DND-41 (cell line): ENCODE data around the gene CYP11A1.

ENCODE experiments used
- ATAC-seq: fragments of 200-7000 bp; cut with Tn5 transposase; 3 replicates; pipeline ENCODE4 v1.9.1; 2021; ENCODE audit warnings: low read depth; ENCODE audit not compliant: insufficient read depth
- DNase-seq: peaks from one replicate; pipeline ENCODE4 v3.0.0-alpha.2; 2020
- H2AFZ ChIP-seq: 2 replicates; pipeline ENCODE4 v1.6.0; 2012; ENCODE audit warnings: low read depth, low read length
- H3K27ac ChIP-seq: 2 replicates; pipeline ENCODE4 v1.5.1; 2012; ENCODE audit warnings: low read length, inconsistent platforms
- H3K27me3 ChIP-seq: fragments of 200-600 bp; sonication (generic); 2 replicates; pipeline ENCODE4 v1.6.0; 2012; ENCODE audit warnings: low read length, mild to moderate bottlenecking, inconsistent platforms; ENCODE audit not compliant: insufficient read depth, poor library complexity
- H3K36me3 ChIP-seq: 2 replicates; pipeline ENCODE4 v1.5.1; 2012; ENCODE audit warnings: low read length, inconsistent platforms; ENCODE audit not compliant: insufficient read depth
- H3K4me1 ChIP-seq: 2 replicates; pipeline ENCODE4 v1.5.1; 2012; ENCODE audit warnings: mild to moderate bottlenecking, low read length; ENCODE audit not compliant: insufficient read depth
- H3K4me2 ChIP-seq: 2 replicates; pipeline ENCODE4 v1.6.0; 2012; ENCODE audit warnings: mild to moderate bottlenecking, moderate library complexity, low read length, inconsistent platforms; ENCODE audit not compliant: insufficient read depth
- H3K4me3 ChIP-seq, 2 experiments: fragments of 200-600 bp in 1 of 2; shearing (Covaris generic) in 1 of 2; 2 replicates each; pipeline ENCODE4 v1.5.1; 2012 to 2016; ENCODE audit warnings: inconsistent platforms in 2 of 2, low read length in 2 of 2, mild to moderate bottlenecking in 2 of 2, low read depth in 1 of 2, moderate library complexity in 1 of 2
- H3K79me2 ChIP-seq: 2 replicates; pipeline ENCODE4 v1.6.0; 2012; ENCODE audit warnings: low read length, inconsistent platforms; ENCODE audit not compliant: insufficient read depth
- H3K9ac ChIP-seq: 2 replicates; pipeline ENCODE4 v1.6.0; 2012; ENCODE audit warnings: low read depth, mild to moderate bottlenecking, inconsistent platforms, low read length, moderate library complexity
- H3K9me3 ChIP-seq: 2 replicates; pipeline ENCODE4 v1.5.1; 2012; ENCODE audit warnings: low read length, moderate library complexity, mild to moderate bottlenecking, inconsistent platforms; ENCODE audit not compliant: insufficient read depth, severe bottlenecking
- H4K20me1 ChIP-seq: 2 replicates; pipeline ENCODE4 v1.6.0; 2012; ENCODE audit warnings: low read length; ENCODE audit not compliant: insufficient read depth
- EZH2 ChIP-seq: IDR thresholded peaks from 3 replicates; pipeline ENCODE4 v1.6.1; 2012; ENCODE audit warnings: borderline replicate concordance, low read depth, mild to moderate bottlenecking, moderate library complexity, low read length, inconsistent platforms; ENCODE audit not compliant: severe bottlenecking
- TF ChIP-seq, protein P1 (sequence below): IDR thresholded peaks from 2 replicates; pipeline ENCODE4 v1.5.1; 2012; ENCODE audit warnings: borderline replicate concordance, low read length, moderate library complexity, mild to moderate bottlenecking; ENCODE audit not compliant: poor library complexity, severe bottlenecking; ENCODE audit errors: extremely low read depth

The CYP11A1 gene

DNA sequence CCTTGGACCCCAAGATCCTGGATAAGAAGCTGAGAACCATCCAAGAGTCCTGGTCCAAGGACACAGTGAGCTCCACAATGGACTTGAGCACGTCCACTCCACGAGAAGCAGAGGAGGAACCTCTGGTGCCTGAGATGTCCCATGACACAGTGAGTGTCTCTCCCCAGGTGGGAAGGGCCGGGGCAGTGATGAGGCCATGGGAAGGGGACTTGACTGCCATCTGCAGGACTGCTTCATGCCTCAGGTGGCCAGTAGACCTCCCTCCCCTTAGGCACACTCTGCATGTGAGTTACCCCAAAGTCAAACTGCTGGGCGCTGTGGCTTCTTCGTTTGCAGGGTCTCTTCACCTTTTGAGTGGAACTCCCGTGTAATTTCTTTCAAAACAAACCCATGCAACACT lies 71.6 kb downstream of the CYP11A1 start:
- Histone ChIP-seq H3K36me3 (no peaks in the 10 kb centered on the region), H3K27me3 (no peaks in the 10 kb centered on the region), H3K27ac (no peak overlapping the region), H2AFZ (no peak overlapping the region), H3K9me3 (no peaks in the 10 kb centered on the region), H4K20me1 (peaks cover 7% of the 10 kb centered on the region), H3K4me3 (no peak overlapping the region), H3K79me2 (no peaks in the 10 kb centered on the region), H3K9ac (no peak overlapping the region), H3K4me2 (no peak overlapping the region), H3K4me1 (no peaks in the 10 kb centered on the region)
- TF ChIP-seq, protein P1, sequence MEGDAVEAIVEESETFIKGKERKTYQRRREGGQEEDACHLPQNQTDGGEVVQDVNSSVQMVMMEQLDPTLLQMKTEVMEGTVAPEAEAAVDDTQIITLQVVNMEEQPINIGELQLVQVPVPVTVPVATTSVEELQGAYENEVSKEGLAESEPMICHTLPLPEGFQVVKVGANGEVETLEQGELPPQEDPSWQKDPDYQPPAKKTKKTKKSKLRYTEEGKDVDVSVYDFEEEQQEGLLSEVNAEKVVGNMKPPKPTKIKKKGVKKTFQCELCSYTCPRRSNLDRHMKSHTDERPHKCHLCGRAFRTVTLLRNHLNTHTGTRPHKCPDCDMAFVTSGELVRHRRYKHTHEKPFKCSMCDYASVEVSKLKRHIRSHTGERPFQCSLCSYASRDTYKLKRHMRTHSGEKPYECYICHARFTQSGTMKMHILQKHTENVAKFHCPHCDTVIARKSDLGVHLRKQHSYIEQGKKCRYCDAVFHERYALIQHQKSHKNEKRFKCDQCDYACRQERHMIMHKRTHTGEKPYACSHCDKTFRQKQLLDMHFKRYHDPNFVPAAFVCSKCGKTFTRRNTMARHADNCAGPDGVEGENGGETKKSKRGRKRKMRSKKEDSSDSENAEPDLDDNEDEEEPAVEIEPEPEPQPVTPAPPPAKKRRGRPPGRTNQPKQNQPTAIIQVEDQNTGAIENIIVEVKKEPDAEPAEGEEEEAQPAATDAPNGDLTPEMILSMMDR: no peak
- no peak for TF ChIP-seq EZH2
- DNase-seq (no peak), ATAC-seq (no peak)

- H3K9me3 ChIP-seq: no peaks in the 10 kb centered on the region
- peaks cover 7% of the 10 kb centered on the region for H4K20me1 ChIP-seq
- no peak for TF ChIP-seq EZH2
- TF ChIP-seq, protein P1: no peak
- DNase-seq (no peak), ATAC-seq (no peak)
- H2AFZ ChIP-seq: no peak overlapping the region
- H3K36me3 ChIP-seq: no peaks in the 10 kb centered on the region
- H3K4me1 ChIP-seq: no peaks in the 10 kb centered on the region
- no peak overlapping the region for H3K9ac ChIP-seq
- H3K4me2 ChIP-seq: no peak overlapping the region
- no peaks in the 10 kb centered on the region for H3K79me2 ChIP-seq
- H3K27me3 ChIP-seq: no peaks in the 10 kb centered on the region
- H3K4me3 ChIP-seq: no peak overlapping the region
- H3K27ac ChIP-seq: no peak overlapping the region
Measured at GRCh38 chr15:74294010-74294409, 73.4 kb downstream of the CYP11A1 start.

DNA sequence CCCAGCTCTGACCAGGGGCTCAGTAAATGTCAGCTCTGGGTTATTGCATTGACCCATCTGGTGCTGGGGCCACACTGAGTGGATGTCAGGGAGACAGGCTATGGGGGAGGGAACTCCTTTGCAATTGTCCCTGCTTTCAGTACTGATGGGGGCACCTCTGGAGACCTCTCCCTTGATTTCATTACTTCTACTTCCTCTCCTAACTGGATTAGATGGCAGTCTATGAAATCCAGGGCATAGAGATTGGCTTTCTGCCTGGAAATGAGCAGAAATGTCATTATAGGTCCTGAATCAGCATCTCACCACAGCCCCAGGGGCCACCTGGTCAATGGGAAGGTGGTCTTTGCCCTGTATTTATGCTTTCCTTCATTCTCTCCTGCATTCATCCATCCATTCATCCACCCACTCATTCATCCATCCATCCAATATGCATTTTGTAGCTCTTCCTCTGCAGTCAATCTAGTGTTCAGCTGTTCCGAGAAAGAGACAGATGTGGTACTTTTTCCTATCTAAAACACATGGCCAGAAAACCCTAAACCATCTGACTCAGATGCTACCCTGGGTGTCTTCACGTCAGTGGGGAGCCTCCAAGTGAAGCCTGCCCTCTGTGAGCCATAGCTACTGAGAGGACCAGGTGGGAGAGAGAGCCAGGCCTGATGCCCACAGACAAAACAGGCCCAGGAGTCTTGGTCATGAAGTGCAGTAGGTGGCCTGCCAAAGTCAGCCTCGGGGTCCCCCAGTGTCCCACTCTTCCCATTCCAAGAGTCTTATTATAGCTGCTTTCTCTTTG lies 74.2 kb downstream of the CYP11A1 start:
- TF ChIP-seq, protein P1: no peak
- no peak for TF ChIP-seq EZH2
- Histone ChIP-seq H3K9ac (no peak overlapping the region), H3K79me2 (no peaks in the 10 kb centered on the region), H2AFZ (no peak overlapping the region), H4K20me1 (peaks cover 7% of the 10 kb centered on the region), H3K27ac (no peak overlapping the region), H3K4me1 (no peaks in the 10 kb centered on the region), H3K4me3 (no peak overlapping the region), H3K4me2 (no peak overlapping the region), H3K27me3 (no peaks in the 10 kb centered on the region), H3K36me3 (no peaks in the 10 kb centered on the region), H3K9me3 (no peaks in the 10 kb centered on the region)
- DNase-seq (no peak), ATAC-seq (no peak)
